ENCODE results near the gene ATP9B. TPM values are rescaled to one million over a fixed set of nuclear protein-coding genes. Genes with fewer than 3 reads are reported as not detected.

ATP9B gene
- total RNA-seq, 1 experiment from 2014 or later = 17.8 TPM

DNA sequence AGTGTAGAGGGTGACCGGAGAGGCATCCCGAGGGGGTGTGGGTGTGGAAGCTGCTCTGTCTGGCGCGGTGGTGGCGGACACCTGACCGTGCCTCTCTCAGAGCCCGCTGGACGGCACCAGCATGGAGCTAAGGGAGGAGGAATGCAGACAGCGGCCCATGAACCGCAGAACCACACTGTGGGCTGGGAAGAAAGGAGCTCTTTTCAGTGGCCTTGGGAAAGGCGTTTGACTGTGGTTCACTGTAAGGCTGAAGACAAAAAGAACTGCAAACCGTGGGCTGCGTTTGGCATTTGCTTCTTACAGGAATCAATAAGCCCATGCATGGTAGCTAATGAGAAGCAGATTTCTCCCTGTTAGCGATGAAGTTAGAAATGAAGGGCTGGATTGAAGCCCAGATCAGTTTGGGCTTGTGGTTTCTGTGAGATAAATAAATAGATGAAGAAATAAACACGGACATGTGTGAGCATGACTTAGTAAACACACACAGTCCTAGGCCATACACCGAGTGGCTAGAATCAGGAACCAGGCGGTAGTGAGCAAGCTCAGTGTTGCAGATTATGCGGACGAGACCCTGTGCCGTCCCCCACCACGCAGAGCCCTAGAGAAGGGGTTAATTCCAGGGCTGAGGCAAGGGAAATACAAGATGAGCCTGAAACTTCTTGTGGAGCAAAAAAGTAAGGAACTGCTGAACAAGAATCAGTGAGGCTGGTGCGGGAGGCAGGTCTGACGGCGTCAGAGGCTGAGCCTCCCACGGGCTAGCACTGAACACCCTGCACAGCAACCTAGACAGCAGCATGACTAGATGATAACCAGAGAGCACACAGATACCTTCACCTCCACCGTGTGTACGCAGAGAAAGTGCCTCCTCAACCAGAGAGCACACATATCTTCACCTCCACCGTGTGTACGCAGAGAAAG, 297.2 kb downstream of the ATP9B start:
- H3K4me1 ChIP-seq (ENCODE audit: control insufficient read depth in 1 of 2, insufficient read depth in 2 of 2, low read length in 2 of 2) = peaks cover 10 to 13% of the 10 kb centered on the region in 2 experiments
- H4K20me1 ChIP-seq (ENCODE audit: insufficient read depth) = no peaks in the 10 kb centered on the region
- no peak overlapping the region for H3K4me2 ChIP-seq (ENCODE audit: low read length)
- H3K9me3 ChIP-seq (ENCODE audit: control insufficient read depth in 1 of 2, insufficient read depth in 1 of 2, low read depth in 1 of 2, low read length in 2 of 2) = no peaks in the 10 kb centered on the region
- H3K4me3 ChIP-seq (replicated peaks in 1 of 2; ENCODE audit: low read depth in 1 of 2, low read length in 2 of 2) = no peak overlapping the region
- RAD21 ChIA-PET (ENCODE audit: low non-redundant PET in 1 of 2, low total read pairs in 2 of 2, uncharacterized antibody in 2 of 2, unreplicated experiment in 2 of 2) = no interaction called here
- 0 out of 4 replicates have a peak, but pooled peaks cover 0 to 4% of the 10 kb centered on the region in 2 experiments for H3K36me3 ChIP-seq (ENCODE audit: control insufficient read depth in 1 of 2, insufficient read depth in 2 of 2, low read length in 2 of 2)
- no peak for ATAC-seq
- CTCF ChIA-PET = no interaction called here
- H2AFZ ChIP-seq (ENCODE audit: low read depth, low read length, poor library complexity, severe bottlenecking) = no peak overlapping the region
- TF ChIP-seq TCF7L2 (IDR thresholded peaks at IDR 0.05; ENCODE audit: borderline replicate concordance, extremely low read depth, insufficient read depth, insufficient read length) (no peak), RAD21 (IDR thresholded peaks at IDR 0.05; ENCODE audit: low read depth) (no peak), ELF1 (IDR thresholded peaks at IDR 0.05; ENCODE audit: borderline replicate concordance, low read depth) (no peak), JUND (IDR thresholded peaks at IDR 0.05) (no peak), POLR2A (IDR thresholded peaks at IDR 0.05; ENCODE audit: borderline replicate concordance, extremely low read depth, insufficient read depth, insufficient read length) (no peak), SIN3A (IDR thresholded peaks at IDR 0.05; ENCODE audit: low read depth) (no peak), CBX3 (IDR thresholded peaks at IDR 0.05; ENCODE audit: low read depth) (no peak), POLR2AphosphoS5 (IDR thresholded peaks at IDR 0.05; ENCODE audit: low read depth, low read length) (no peak), YY1 (IDR thresholded peaks at IDR 0.05; ENCODE audit: extremely low read depth, insufficient replicate concordance, low read depth, low read length) (no peak)
- TF ChIP-seq, protein P1, sequence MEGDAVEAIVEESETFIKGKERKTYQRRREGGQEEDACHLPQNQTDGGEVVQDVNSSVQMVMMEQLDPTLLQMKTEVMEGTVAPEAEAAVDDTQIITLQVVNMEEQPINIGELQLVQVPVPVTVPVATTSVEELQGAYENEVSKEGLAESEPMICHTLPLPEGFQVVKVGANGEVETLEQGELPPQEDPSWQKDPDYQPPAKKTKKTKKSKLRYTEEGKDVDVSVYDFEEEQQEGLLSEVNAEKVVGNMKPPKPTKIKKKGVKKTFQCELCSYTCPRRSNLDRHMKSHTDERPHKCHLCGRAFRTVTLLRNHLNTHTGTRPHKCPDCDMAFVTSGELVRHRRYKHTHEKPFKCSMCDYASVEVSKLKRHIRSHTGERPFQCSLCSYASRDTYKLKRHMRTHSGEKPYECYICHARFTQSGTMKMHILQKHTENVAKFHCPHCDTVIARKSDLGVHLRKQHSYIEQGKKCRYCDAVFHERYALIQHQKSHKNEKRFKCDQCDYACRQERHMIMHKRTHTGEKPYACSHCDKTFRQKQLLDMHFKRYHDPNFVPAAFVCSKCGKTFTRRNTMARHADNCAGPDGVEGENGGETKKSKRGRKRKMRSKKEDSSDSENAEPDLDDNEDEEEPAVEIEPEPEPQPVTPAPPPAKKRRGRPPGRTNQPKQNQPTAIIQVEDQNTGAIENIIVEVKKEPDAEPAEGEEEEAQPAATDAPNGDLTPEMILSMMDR (IDR thresholded peaks at IDR 0.05 in 2 of 3, conservative IDR thresholded peaks at IDR 0.05 in 1 of 3; ENCODE audit: borderline replicate concordance in 1 of 3, insufficient read depth in 1 of 3, low read depth in 2 of 3, low read length in 2 of 3) = no peak
- TF ChIP-seq, protein P2, sequence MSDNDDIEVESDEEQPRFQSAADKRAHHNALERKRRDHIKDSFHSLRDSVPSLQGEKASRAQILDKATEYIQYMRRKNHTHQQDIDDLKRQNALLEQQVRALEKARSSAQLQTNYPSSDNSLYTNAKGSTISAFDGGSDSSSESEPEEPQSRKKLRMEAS (IDR thresholded peaks at IDR 0.05) = no peak
- H3K27me3 ChIP-seq (ENCODE audit: insufficient read depth, low read length) = no peaks in the 10 kb centered on the region
- BruUV-seq (replicated peaks) = no TSS peak
- H3K9me2 ChIP-seq (ENCODE audit: insufficient read depth) = no peaks in the 10 kb centered on the region
- no peaks in the 10 kb centered on the region for H3K79me2 ChIP-seq (ENCODE audit: insufficient read depth, low read length)
- no peak overlapping the region for H3K9ac ChIP-seq (ENCODE audit: low read length)
- no peak for DNase-seq (ENCODE audit: low read depth, low spot score)
- intact Hi-C loops (cut with micrococcal nuclease) = no loop called here
- H3K27ac ChIP-seq (ENCODE audit: low read depth, low read length) = no peak overlapping the region
- POLR2A ChIA-PET = no interaction called here

Data from HCT116 (cell line).